Peyer's patch (tissue), 4 donors: Measurements from ENCODE around the gene SMTN.

ENCODE experiments used
- POLR2A ChIP-seq, 2 donors: fragments of 450-650 bp; IDR thresholded peaks; one replicate each; pipeline ENCODE4 v1.5.1; 2017; ENCODE audit warnings: antibody characterized with exemption in 2 of 2, mild to moderate bottlenecking in 2 of 2, moderate library complexity in 2 of 2
- TF ChIP-seq, protein P1 (sequence below), 6 experiments: fragments of 450-650 bp in 4 of 6; fragments of 200-600 bp in 2 of 6; sonication (generic) in 1 of 6; IDR thresholded peaks; one replicate each; pipeline ENCODE4 v1.5.1; 2017 to 2019; ENCODE audit warnings: antibody characterized with exemption in 6 of 6, mild to moderate bottlenecking in 3 of 6, moderate library complexity in 1 of 6

DNA sequence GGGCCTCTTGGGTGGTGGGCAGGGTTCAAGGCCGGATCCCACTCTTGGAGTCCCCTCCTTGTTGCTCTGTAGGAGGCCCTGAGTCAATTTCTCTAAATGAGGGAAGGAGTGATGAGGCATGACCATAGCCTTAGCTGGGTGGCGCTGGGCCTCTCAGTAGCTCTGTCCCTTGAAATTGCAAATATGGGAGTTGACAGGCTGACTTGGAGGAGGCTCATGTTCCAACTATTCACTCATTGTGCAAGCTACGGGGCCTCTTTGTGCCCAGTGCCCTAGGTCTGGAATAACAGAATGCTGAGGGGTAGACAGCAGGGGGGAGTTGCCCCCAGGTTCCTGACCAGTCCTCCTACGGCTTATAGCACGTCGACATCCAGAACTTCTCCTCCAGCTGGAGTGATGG lies 18.3 kb downstream of the SMTN start:
- no peak for TF ChIP-seq POLR2A (IDR thresholded peaks at IDR 0.05)
- TF ChIP-seq, protein P1, sequence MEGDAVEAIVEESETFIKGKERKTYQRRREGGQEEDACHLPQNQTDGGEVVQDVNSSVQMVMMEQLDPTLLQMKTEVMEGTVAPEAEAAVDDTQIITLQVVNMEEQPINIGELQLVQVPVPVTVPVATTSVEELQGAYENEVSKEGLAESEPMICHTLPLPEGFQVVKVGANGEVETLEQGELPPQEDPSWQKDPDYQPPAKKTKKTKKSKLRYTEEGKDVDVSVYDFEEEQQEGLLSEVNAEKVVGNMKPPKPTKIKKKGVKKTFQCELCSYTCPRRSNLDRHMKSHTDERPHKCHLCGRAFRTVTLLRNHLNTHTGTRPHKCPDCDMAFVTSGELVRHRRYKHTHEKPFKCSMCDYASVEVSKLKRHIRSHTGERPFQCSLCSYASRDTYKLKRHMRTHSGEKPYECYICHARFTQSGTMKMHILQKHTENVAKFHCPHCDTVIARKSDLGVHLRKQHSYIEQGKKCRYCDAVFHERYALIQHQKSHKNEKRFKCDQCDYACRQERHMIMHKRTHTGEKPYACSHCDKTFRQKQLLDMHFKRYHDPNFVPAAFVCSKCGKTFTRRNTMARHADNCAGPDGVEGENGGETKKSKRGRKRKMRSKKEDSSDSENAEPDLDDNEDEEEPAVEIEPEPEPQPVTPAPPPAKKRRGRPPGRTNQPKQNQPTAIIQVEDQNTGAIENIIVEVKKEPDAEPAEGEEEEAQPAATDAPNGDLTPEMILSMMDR (IDR thresholded peaks at IDR 0.05) = no peak
